HepG2 (cell line): Measurements from ENCODE around the gene NKAIN4. TPM values are rescaled to one million over a fixed set of nuclear protein-coding genes. Genes with fewer than 3 reads are reported as not detected.

ENCODE experiments used
- CHCHD3 ChIP-seq: sonication (generic); formaldehyde crosslinking; IDR thresholded peaks from 2 replicates; pipeline ENCODE4 v1.8.0; 2022; ENCODE audit warnings: mild to moderate bottlenecking, missing genetic modification reagents, moderate library complexity
- FIP1L1 ChIP-seq: fragments of 200-400 bp; formaldehyde crosslinking; IDR thresholded peaks from 2 replicates; pipeline ENCODE4 v1.6.1; 2018; ENCODE audit warnings: low read depth, mild to moderate bottlenecking, low read length, moderate library complexity, borderline replicate concordance; ENCODE audit not compliant: insufficient read depth
- FOXK2 ChIP-seq: fragments of 450-650 bp; IDR thresholded peaks from 2 replicates; pipeline ENCODE4 v1.6.1; 2016
- GTF2F1 ChIP-seq: fragments of 150-350 bp; IDR thresholded peaks from 2 replicates; pipeline ENCODE4 v1.6.1; 2014; ENCODE audit warnings: low read length
- HBP1 ChIP-seq: IDR thresholded peaks from 2 replicates; pipeline ENCODE4 v1.6.1; 2016; ENCODE audit warnings: low read depth, control low read depth
- HNRNPK ChIP-seq: fragments of 200-400 bp; formaldehyde crosslinking; IDR thresholded peaks from 2 replicates; pipeline ENCODE4 v1.6.1; 2018; ENCODE audit warnings: low read length, low read depth, moderate library complexity, mild to moderate bottlenecking; ENCODE audit not compliant: poor library complexity, severe bottlenecking
- HOXA9 ChIP-seq: sonication (generic); formaldehyde crosslinking; IDR thresholded peaks from 2 replicates; pipeline ENCODE4 v1.8.1; 2022; ENCODE audit warnings: missing genetic modification reagents, mild to moderate bottlenecking, moderate library complexity, borderline replicate concordance
- MAZ ChIP-seq, 2 experiments: sonication (generic) in 1 of 2; formaldehyde crosslinking in 1 of 2; IDR thresholded peaks; 2 replicates each; pipeline versions ENCODE4 v1.5.0 to v1.6.1; 2012 to 2020; ENCODE audit warnings: low read depth in 2 of 2, mild to moderate bottlenecking in 2 of 2, borderline replicate concordance in 1 of 2, improper control_type of control experiment in 1 of 2, low read length in 1 of 2, missing genetic modification reagents in 1 of 2, moderate library complexity in 1 of 2
- MBNL3 ChIP-seq: fragments of 250-450 bp; sonication (Bioruptor Pico); conservative IDR thresholded peaks from 2 replicates; pipeline ENCODE4 v1.8.0; 2022; ENCODE audit warnings: mild to moderate bottlenecking, inconsistent platforms
- NFRKB ChIP-seq: fragments of 450-650 bp; IDR thresholded peaks from 2 replicates; pipeline ENCODE4 v1.6.1; 2017
- PLRG1 ChIP-seq: fragments of 450-650 bp; conservative IDR thresholded peaks from 2 replicates; pipeline ENCODE4 v1.6.1; 2016
- PRDM10 ChIP-seq: sonication (generic); formaldehyde crosslinking; IDR thresholded peaks from 2 replicates; pipeline ENCODE4 v1.4.0; 2020; ENCODE audit warnings: low read depth, missing genetic modification reagents
- ZBTB43 ChIP-seq: sonication (generic); formaldehyde crosslinking; conservative IDR thresholded peaks from 2 replicates; pipeline ENCODE4 v1.4.0; 2020; ENCODE audit warnings: missing genetic modification reagents
- ZBTB44 ChIP-seq: sonication (generic); formaldehyde crosslinking; IDR thresholded peaks from 2 replicates; pipeline ENCODE4 v1.4.0; 2020; ENCODE audit warnings: missing genetic modification reagents
- ZNF230 ChIP-seq: sonication (generic); formaldehyde crosslinking; IDR thresholded peaks from 2 replicates; pipeline ENCODE4 v1.4.0; 2020; ENCODE audit warnings: mild to moderate bottlenecking, missing genetic modification reagents
- ZNF274 ChIP-seq: sonication (generic); formaldehyde crosslinking; IDR thresholded peaks from 2 replicates; pipeline ENCODE4 v1.5.1; 2020; ENCODE audit warnings: mild to moderate bottlenecking, missing genetic modification reagents
- ZNF333 ChIP-seq: sonication (generic); formaldehyde crosslinking; IDR thresholded peaks from 2 replicates; pipeline ENCODE4 v1.4.0; 2020; ENCODE audit warnings: mild to moderate bottlenecking, missing genetic modification reagents, borderline replicate concordance
- ZNF543 ChIP-seq: sonication (generic); formaldehyde crosslinking; IDR thresholded peaks from 2 replicates; pipeline ENCODE4 v1.4.0; 2020; ENCODE audit warnings: mild to moderate bottlenecking, missing genetic modification reagents
- ZNF75D ChIP-seq: sonication (generic); formaldehyde crosslinking; IDR thresholded peaks from 2 replicates; pipeline ENCODE4 v1.8.1; 2023; ENCODE audit warnings: missing genetic modification reagents, mild to moderate bottlenecking, borderline replicate concordance
- polyA plus RNA-seq, 8 experiments: library from polyadenylated mRNA; depleted of rRNA in 3 of 8; stranded (reverse) in 7 of 8; unstranded in 1 of 8; fragments of >200 nt; fragmentation: Illumina TruSeq in 4 of 8; extraction: Trizol in 4 of 8; gene quantifications; 2 replicates each; pipeline versions ENCODE4 v1.2.1 to v1.2.3, GENCODE V29; 2011 to 2016; ENCODE audit warnings: low read depth in 4 of 8, missing spikeins in 1 of 8, mixed read lengths in 1 of 8; ENCODE audit not compliant: insufficient read depth in 1 of 8
- total RNA-seq, 5 experiments: library from RNA; depleted of rRNA; stranded (reverse); fragments of >200 nt; fragmentation: Illumina TruSeq; extraction: Trizol; gene quantifications; 2 replicates each; pipeline ENCODE4 v1.2.3, GENCODE V29; 2016; ENCODE audit warnings: low read depth in 1 of 5

NKAIN4 gene
- total and polyA plus RNA-seq, 2 of the 13 experiments (the other 11 are each of a cell fraction or from before 2014, with no cell fraction given): not detected

GRCh38 chr20:63216041-63216848, 38.0 kb downstream of the NKAIN4 start, which contains the start of gene YTHDF1 (continued):
- TF ChIP-seq GTF2F1 (no peak), HBP1 (CRISPR knock-in tag) (peak; percentile 32; the same call in 1 of the 2 replicates), MAZ (IDR thresholded peaks at IDR 0.05; ENCODE audit: borderline replicate concordance, low read depth, low read length) (peak; percentile 67; the same call in 1 of the 2 replicates), MAZ (CRISPR knock-in tag; IDR thresholded peaks at IDR 0.05; ENCODE audit: low read depth) (peak; percentile 96), HNRNPK (no peak), CHCHD3 (peak; percentile 82), NFRKB (no peak), MBNL3 (CRISPR knock-in tag) (no peak), FIP1L1 (no peak), PRDM10 (0 out of 2 replicates have a peak, but pooled peaks have one; percentile 33), PLRG1 (no peak), ZNF543 (peak; percentile 98), ZNF333 (CRISPR knock-in tag) (peak; percentile 94), FOXK2 (no peak), HOXA9 (CRISPR knock-in tag) (0 out of 2 replicates have a peak, but pooled peaks have one; percentile 72), ZNF274 (CRISPR knock-in tag) (peak; percentile 97), ZNF230 (CRISPR knock-in tag) (peak; percentile 98), ZNF75D (CRISPR knock-in tag) (peak; percentile 72; the same call in 1 of the 2 replicates), ZBTB43 (CRISPR knock-in tag) (peak; percentile 91), ZBTB44 (CRISPR knock-in tag) (no peak; the same call in 1 of the 2 replicates)
